GM10266 (cell line): ENCODE results near the gene ZBTB9.

Source experiments
- DNase-seq: peaks from one replicate; pipeline ENCODE4 v3.0.0; 2012; ENCODE audit errors: extremely low spot score
- TF ChIP-seq, protein P1 (sequence below): IDR thresholded peaks from 2 replicates; pipeline ENCODE4 v1.5.1; 2012; ENCODE audit warnings: mild to moderate bottlenecking, low read depth; ENCODE audit not compliant: control insufficient read depth, insufficient read depth; ENCODE audit errors: missing control alignments

Gene ZBTB9

DNA sequence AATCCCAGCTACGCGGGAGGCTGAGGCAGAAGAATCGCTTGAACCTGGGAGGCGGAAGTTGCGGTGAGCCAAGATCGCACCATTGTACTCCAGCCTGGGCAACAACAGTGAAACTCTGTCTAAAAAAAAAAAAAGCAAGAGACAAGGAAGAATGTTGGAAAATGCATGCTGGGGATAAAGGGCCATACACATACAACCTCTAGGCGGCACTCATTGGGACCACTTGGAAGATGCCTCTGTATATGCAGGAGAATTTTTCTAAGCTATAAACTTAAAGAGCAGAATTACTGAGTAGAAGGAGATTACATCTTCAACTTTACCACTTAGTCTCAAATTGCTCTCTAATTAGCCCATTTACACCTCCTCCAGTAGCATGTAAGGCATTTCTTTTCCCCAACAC, 42.8 kb downstream of the ZBTB9 start:
- TF ChIP-seq, protein P1, sequence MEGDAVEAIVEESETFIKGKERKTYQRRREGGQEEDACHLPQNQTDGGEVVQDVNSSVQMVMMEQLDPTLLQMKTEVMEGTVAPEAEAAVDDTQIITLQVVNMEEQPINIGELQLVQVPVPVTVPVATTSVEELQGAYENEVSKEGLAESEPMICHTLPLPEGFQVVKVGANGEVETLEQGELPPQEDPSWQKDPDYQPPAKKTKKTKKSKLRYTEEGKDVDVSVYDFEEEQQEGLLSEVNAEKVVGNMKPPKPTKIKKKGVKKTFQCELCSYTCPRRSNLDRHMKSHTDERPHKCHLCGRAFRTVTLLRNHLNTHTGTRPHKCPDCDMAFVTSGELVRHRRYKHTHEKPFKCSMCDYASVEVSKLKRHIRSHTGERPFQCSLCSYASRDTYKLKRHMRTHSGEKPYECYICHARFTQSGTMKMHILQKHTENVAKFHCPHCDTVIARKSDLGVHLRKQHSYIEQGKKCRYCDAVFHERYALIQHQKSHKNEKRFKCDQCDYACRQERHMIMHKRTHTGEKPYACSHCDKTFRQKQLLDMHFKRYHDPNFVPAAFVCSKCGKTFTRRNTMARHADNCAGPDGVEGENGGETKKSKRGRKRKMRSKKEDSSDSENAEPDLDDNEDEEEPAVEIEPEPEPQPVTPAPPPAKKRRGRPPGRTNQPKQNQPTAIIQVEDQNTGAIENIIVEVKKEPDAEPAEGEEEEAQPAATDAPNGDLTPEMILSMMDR, result no peak
- no peak for DNase-seq

DNA sequence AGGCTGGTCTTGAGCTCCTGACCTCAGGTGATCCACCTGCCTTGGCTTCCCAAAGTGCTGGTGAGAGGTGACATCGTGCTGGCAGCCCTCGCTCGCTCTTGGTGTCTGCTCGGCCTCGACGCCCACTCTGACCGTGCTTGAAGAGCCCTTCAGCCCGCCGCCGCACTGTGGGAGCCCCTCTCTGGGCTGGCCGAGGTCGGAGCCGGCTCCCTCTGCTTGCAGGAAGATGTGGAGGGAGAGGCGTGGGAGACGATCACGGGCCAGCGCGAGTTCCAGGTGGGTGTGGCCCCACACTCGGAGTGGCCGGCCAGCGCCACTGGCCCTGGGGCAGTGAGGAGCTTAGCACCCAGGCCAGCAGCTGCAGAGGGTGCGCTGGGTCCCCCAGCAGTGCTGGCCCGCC, 48.1 kb downstream of the ZBTB9 start:
- DNase-seq, result no peak
- TF ChIP-seq, protein P1, result no peak

DNA sequence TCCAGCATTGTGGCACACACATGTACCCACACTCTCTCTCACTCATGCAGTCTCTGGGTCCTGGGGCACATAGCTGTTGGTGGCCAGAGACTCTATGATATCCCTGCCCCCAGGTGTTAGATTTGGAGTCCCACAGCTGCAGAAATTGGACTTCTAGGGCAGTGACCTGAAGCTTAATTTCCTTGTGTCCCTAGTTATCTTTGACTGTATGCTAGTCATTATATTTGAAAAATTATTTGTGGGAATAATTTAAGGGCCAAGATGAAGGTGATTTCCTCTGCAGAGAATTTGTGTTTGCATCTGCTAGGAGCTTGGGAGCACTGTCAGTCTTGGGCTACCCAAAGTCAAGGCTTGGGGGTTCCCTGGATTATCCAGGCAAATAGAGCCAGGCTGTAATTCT, 50.1 kb downstream of the ZBTB9 start:
- TF ChIP-seq, protein P1, result no peak
- no peak for DNase-seq

DNA sequence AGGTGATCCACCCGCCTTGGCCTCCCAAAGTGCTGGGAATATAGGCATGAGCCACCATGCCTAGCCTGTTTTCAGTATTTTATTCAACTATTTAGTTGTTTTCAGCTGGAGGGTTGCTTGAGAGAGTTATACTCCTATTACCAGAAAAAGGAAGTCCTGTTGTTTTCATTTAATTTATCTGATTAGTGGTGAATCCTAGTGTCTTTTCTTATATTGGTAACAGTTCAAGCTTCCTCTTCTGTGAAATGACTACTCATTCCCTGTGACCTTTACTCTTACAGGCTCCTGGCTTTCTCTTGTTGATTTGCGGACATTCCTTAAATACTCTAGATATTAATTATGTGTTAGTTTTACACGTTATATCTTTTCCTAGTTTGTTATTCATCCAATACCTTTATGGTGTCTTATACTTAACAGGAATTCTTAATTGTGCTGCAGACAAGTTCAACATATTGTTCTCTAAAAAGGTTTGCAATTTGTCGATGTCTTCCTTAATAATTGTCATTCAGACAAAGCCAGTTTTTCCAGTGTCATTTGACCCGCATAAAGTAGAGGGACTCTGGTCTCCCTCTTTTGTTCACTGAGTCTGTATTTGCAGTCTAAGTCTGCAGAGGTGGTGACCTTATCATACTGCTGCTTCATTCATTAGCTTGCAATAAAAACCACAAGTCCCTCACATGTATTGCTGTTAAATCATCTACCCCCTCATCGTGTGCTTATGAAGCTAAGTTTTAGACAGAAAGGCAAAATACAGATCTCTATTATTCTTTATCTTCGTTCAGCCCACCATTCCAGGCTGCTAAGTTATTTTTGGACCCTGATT, 51.4 kb downstream of the ZBTB9 start:
- TF ChIP-seq, protein P1, result no peak
- no peak for DNase-seq
